ENCODE results near the gene CRIP1. TPM values are rescaled to one million over a fixed set of nuclear protein-coding genes. Genes with fewer than 3 reads are reported as not detected.
A peak's percentile ranks its signal among the peaks of the same experiment; 100 is the strongest.

The CRIP1 gene
- total and polyA plus RNA-seq, 8 donors, result 3.5 to 149 (median 60.1) TPM; not detected in 1

DNA sequence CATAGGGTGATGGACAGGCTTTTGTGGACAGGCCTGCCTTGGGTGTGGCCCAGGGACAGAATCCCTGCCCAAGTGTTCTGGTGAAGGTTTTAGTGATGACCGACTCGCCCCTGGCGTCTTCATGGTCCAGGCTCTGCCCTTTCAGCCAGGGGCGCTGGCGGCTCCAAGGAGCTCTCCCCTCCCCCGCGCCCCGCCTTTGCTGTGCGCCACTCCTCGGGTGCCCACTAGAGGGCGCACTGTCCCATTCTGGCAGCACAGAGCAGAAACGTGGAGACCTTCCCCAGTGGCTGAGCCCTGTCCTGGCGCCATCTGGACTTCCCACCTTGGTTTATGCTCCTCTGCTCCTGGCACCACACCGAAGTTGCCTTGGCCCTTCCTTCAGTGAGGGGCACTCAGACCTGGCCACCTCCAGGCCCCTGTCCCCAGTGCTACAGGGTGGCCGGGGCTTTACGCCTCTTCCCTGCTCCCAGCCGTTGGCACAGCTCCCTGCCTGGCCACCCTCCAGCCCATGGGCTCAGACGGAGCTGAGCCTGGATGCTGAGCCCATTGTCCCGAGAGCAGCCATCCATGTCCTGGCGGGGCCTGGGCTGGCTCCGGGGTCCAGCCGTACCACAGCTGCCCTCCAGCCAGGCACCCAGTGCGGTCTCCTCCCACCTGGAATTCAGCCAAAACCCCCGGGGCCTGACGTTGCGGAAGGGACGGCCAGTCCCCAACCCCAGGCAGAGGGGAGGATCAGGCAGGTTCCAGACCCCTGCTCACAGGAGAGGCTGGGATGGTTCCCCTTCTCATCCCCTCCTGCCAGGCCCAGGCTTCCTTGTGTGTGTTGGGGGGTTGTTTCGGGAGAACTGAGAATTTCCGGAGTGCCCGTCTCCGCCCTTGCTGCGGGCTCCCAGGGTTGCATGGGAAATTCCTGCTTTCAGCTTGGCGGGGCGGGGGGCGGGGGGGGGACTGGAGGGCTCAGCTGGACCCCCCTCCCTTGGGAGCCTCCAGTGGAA lies 5.6 kb upstream of the CRIP1 start:
- Histone ChIP-seq H3K9me3 (no peaks in the 10 kb centered on the region), H3K4me3 (peak overlapping the region; percentile 29 to 42 (median 39)), H3K36me3 (peaks cover 0 to 18% (median 4%) of the 10 kb centered on the region in 4 donors), H3K27ac (peak overlapping the region; percentile 89 to 95 (median 92)), H3K4me1 (peaks cover 60 to 95% (median 81%) of the 10 kb centered on the region in 4 donors), H3K27me3 (peaks cover 0 to 64% (median 13%) of the 10 kb centered on the region in 3 donors)
- TF ChIP-seq POLR2A (IDR thresholded peaks at IDR 0.05) (no peak), POLR2AphosphoS5 (IDR thresholded peaks at IDR 0.05) (peak; percentile 62 to 82 (median 75)), EP300 (IDR thresholded peaks at IDR 0.05) (no peak)
- TF ChIP-seq, protein P1, sequence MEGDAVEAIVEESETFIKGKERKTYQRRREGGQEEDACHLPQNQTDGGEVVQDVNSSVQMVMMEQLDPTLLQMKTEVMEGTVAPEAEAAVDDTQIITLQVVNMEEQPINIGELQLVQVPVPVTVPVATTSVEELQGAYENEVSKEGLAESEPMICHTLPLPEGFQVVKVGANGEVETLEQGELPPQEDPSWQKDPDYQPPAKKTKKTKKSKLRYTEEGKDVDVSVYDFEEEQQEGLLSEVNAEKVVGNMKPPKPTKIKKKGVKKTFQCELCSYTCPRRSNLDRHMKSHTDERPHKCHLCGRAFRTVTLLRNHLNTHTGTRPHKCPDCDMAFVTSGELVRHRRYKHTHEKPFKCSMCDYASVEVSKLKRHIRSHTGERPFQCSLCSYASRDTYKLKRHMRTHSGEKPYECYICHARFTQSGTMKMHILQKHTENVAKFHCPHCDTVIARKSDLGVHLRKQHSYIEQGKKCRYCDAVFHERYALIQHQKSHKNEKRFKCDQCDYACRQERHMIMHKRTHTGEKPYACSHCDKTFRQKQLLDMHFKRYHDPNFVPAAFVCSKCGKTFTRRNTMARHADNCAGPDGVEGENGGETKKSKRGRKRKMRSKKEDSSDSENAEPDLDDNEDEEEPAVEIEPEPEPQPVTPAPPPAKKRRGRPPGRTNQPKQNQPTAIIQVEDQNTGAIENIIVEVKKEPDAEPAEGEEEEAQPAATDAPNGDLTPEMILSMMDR (IDR thresholded peaks at IDR 0.05), result peak in 6 of 7 experiments; percentile 34 to 100 (median 99)
- 0 to 1% (median 1%) methylated on average over 21 to 35 of the region's 35 CpGs for WGBS, 5 donors
- peak; percentile 91 to 97 for DNase-seq
- intact Hi-C loops (cut with DNase I; ENCODE audit: low total_unique reads), result no loop called here

DNA sequence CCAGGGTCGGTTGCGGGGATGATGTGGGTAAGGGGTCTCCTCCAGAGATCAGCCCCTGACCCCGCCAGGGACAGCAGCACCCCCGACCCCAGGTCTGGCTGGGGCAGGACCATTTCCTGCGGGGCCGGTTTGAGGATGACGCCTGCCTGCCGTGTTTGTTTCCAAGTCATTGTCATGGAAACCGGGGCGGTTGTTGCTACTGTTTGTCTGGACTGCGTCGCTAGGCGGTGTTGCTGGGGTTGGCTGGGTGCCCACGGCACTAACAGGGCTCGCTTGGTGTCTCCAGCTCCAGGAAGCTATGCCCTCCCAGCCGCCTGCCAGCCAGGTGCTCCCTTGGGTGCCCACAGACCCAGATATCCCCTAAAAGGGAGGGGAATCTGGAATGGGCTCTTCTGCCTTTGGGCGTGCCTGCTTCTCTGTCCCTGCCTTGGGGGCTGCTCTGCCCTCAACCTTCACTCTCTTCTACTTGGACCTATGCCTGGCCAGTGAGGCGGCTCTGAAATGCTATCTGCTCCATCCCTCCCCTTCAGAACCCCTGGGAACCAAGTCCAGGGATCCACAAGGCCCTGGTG lies 4.7 kb upstream of the CRIP1 start:
- Histone ChIP-seq H3K4me3 (peak overlapping the region; percentile 29 to 42 (median 39)), H3K36me3 (peaks cover 0 to 18% (median 4%) of the 10 kb centered on the region in 4 donors), H3K27ac (peak overlapping the region; percentile 89 to 95 (median 92)), H3K27me3 (peaks cover 0 to 64% (median 19%) of the 10 kb centered on the region in 3 donors), H3K9me3 (no peaks in the 10 kb centered on the region), H3K4me1 (peaks cover 60 to 95% (median 81%) of the 10 kb centered on the region in 4 donors)
- peak; percentile 93 to 99 for DNase-seq
- intact Hi-C loops (cut with DNase I; ENCODE audit: low total_unique reads), result no loop called here
- WGBS, 5 donors, result 0 to 1% (median 1%) methylated on average over 10 to 18 of the region's 18 CpGs
- peak; percentile 33 to 75 (median 38) for TF ChIP-seq POLR2AphosphoS5 (IDR thresholded peaks at IDR 0.05)
- TF ChIP-seq, protein P1 (IDR thresholded peaks at IDR 0.05), result peak in 1 of 7 experiments; percentile 13
- no peak for TF ChIP-seq POLR2A (IDR thresholded peaks at IDR 0.05)

DNA sequence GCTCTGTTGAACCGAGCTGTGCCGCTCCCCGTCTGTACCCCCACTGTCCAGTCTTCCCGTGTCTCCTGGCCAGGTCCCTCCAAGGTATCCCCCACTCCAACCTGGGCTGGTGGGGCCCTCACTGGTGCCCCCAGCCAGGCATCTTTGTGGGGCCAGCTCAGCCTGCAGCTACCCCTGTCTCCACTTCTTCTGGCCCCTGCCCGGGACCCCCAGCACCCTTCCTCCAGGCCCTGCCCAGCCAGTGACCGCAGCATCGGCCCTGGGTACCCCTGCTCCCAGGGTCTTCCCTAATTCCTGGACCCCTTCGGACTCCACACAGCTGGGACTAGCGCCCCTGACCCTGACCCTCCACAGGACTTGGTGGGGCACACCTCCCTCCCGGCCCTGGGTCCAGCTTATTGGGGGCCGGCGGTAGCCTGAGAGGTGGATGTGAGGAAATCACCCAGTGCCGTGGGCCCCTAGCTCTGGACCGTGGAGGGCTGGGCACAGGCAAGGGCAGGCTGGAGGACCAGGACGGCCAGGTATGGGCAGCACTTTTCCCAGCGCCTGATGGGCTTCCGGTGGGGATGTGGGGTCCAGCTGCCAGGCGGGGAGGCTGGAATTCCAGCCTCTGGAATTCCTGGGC lies 4.1 kb upstream of the CRIP1 start:
- intact Hi-C loops (cut with DNase I; ENCODE audit: low total_unique reads), result no loop called here
- Histone ChIP-seq H3K4me1 (peaks cover 62 to 97% (median 82%) of the 10 kb centered on the region in 4 donors), H3K27me3 (peaks cover 0 to 65% (median 23%) of the 10 kb centered on the region in 3 donors), H3K9me3 (no peaks in the 10 kb centered on the region), H3K27ac (peak overlapping the region; percentile 48 to 95 (median 91)), H3K36me3 (peaks cover 0 to 18% (median 4%) of the 10 kb centered on the region in 4 donors), H3K4me3 (peak overlapping the region in 1 of 4 donors; percentile 41)
- DNase-seq, result no peak
- 55 to 72% (median 71%) methylated on average over 13 to 18 of the region's 18 CpGs for WGBS, 5 donors
- TF ChIP-seq, protein P1 (IDR thresholded peaks at IDR 0.05), result no peak
- TF ChIP-seq EP300 (IDR thresholded peaks at IDR 0.05), result no peak
- TF ChIP-seq POLR2AphosphoS5 (IDR thresholded peaks at IDR 0.05), result no peak
- TF ChIP-seq POLR2A (IDR thresholded peaks at IDR 0.05), result no peak

Measured in stomach (tissue), 9 donors.